Mammary microvascular endothelial cell (primary cell): ENCODE measurements around the gene ALG9. TPM values are rescaled to one million over a fixed set of nuclear protein-coding genes. Genes with fewer than 3 reads are reported as not detected.

Experiments
- total RNA-seq: library from RNA; depleted of rRNA; stranded (reverse); fragments of >200 nt; gene quantifications from 2 replicates; pipeline ENCODE4 v1.2.3, GENCODE V29; 2015

The ALG9 gene
- 28.1 and 29.6 TPM in 2 replicates for total RNA-seq

GRCh38 chr11:111870886-111871692, at the start of gene ALG9:
ALG9 (minus strand) TSS chr11:111871581; CDS start chr11:111871482, 99 bp downstream.

GRCh38 chr11:111918390-111919256, 47.2 kb upstream of the ALG9 start, which contains the start of gene C11orf52:
C11orf52 (plus strand) TSS chr11:111918913; CDS start chr11:111918973, 60 bp downstream.

GRCh38 chr11:111912535-111912934, 41.2 kb upstream of the ALG9 start, which contains the start of gene HSPB2:
HSPB2 (plus strand) TSS chr11:111912734; CDS start chr11:111912830, 96 bp downstream.

GRCh38 chr11:111911563-111912401, 40.4 kb upstream of the ALG9 start, which contains the start of gene CRYAB:
CRYAB (minus strand) TSS chr11:111911770; CDS start chr11:111911724, 46 bp downstream.

GRCh38 chr11:111878849-111879636, 7.7 kb upstream of the ALG9 start, which contains the start of the genes CFAP68 and FDXACB1:
CFAP68 (plus strand) TSS chr11:111879541; CDS start chr11:111879561, 20 bp downstream.
FDXACB1 (minus strand) TSS chr11:111879165; CDS start chr11:111879132, 33 bp downstream.

GRCh38 chr11:111765984-111766833, 105.2 kb downstream of the ALG9 start, which contains the start of gene PPP2R1B:
PPP2R1B (minus strand) TSS chr11:111766389; CDS start chr11:111766361, 28 bp downstream.

Other genes with a start within 250 kb of the ALG9 start
- gene PPP2R1B, start 105.2 kb downstream of the ALG9 start, total RNA-seq, result 50.1 and 53.2 TPM in 2 replicates
- gene FDXACB1, start 7.6 kb upstream of the ALG9 start, total RNA-seq, result 2.5 and 3.8 TPM in 2 replicates
- 11.8 and 12.3 TPM in 2 replicates for gene CFAP68, start 8.0 kb upstream of the ALG9 start, total RNA-seq
- gene CRYAB, start 40.2 kb upstream of the ALG9 start, total RNA-seq, result not detected in 2 replicates
- gene HSPB2, start 41.2 kb upstream of the ALG9 start, total RNA-seq, result not detected in 2 replicates
- gene C11orf52, start 47.3 kb upstream of the ALG9 start, total RNA-seq, result 0.49 and 0.80 TPM in 2 replicates
- gene DIXDC1, start 65.8 kb upstream of the ALG9 start, total RNA-seq, result 8.7 TPM in 2 replicates
- gene DLAT, start 153.8 kb upstream of the ALG9 start, total RNA-seq, result 41.2 and 46.1 TPM in 2 replicates
- gene PIH1D2, start 202.4 kb upstream of the ALG9 start, total RNA-seq, result 0.64 and 1.9 TPM in 2 replicates
- 8.3 and 9.2 TPM in 2 replicates for gene NKAPD1, start 202.7 kb upstream of the ALG9 start, total RNA-seq
- gene TIMM8B, start 215.2 kb upstream of the ALG9 start, total RNA-seq, result 54.6 and 67.4 TPM in 2 replicates
- 96.6 and 117 TPM in 2 replicates for gene SDHD, start 215.3 kb upstream of the ALG9 start, total RNA-seq